HCT116 (cell line): Measurements from ENCODE around the gene ISM1. TPM values are rescaled to one million over a fixed set of nuclear protein-coding genes. Genes with fewer than 3 reads are reported as not detected.

Experiments used
- ATAC-seq: fragments of 200-7000 bp; cut with Tn5 transposase; 2 replicates; pipeline ENCODE4 v1.9.1; 2020; ENCODE audit warnings: mild to moderate bottlenecking, moderate library complexity
- BruUV-seq: library from RNA; stranded (reverse); fragments of 400-500 nt; replicated peaks from 2 replicates; lab custom pipeline; 2021; lab: Mats Ljungman, UMichigan
- CTCF ChIA-PET: fragments of 300-600 bp; sonication (Branson Sonifier 250); formaldehyde crosslinking; loops from one replicate; lab custom pipeline; 2021; ENCODE audit warnings: antibody characterized with exemption; lab: Charles Lee
- POLR2A ChIA-PET: fragments of 300-600, 350-600 bp; sonication (Branson Sonifier 250); formaldehyde crosslinking; loops from one replicate; lab custom pipeline; 2021; ENCODE audit warnings: antibody characterized with exemption; lab: Charles Lee
- RAD21 ChIA-PET, 2 experiments: fragments of 300-600 bp; sonication (Branson Sonifier 250); formaldehyde crosslinking; loops; one replicate each; lab custom pipeline; 2023; ENCODE audit warnings: low total read pairs in 2 of 2; ENCODE audit not compliant: uncharacterized antibody in 2 of 2, unreplicated experiment in 2 of 2, low non-redundant PET in 1 of 2; lab: Charles Lee
- DNase-seq: peaks from one replicate; pipeline ENCODE4 v3.0.0-alpha.2; 2010; ENCODE audit warnings: low read depth, low spot score
- H2AFZ ChIP-seq: fragments of 200-600 bp; shearing (Covaris generic), sonication (generic); 2 replicates; pipeline ENCODE4 v1.6.1; 2017; ENCODE audit warnings: low read depth, mixed run types, mixed read lengths, antibody characterized with exemption, low read length; ENCODE audit not compliant: poor library complexity, severe bottlenecking
- H3K27ac ChIP-seq: 2 replicates; pipeline ENCODE4 v1.5.1; 2012; ENCODE audit warnings: low read depth, low read length
- H3K27me3 ChIP-seq: fragments of 200-600 bp; sonication (generic); 2 replicates; pipeline ENCODE4 v1.6.1; 2016; ENCODE audit warnings: mixed run types, low read length, mixed read lengths; ENCODE audit not compliant: insufficient read depth
- H3K36me3 ChIP-seq, 2 experiments: fragments of 200-500 bp in 1 of 2; fragments of 200-600 bp in 1 of 2; sonication (Bioruptor generic) in 1 of 2; sonication (generic) in 1 of 2; 2 replicates each; pipeline versions ENCODE4 v1.5.1 to v1.6.1; 2014 to 2016; ENCODE audit warnings: low read length in 2 of 2, inconsistent platforms in 1 of 2, mixed read lengths in 1 of 2, mixed run types in 1 of 2; ENCODE audit not compliant: insufficient read depth in 2 of 2, control insufficient read depth in 1 of 2
- H3K4me1 ChIP-seq, 2 experiments: fragments of 200-600 bp in 1 of 2; sonication (generic) in 1 of 2; 2 replicates each; pipeline versions ENCODE4 v1.5.1 to v1.6.1; 2012 to 2017; ENCODE audit warnings: low read length in 2 of 2, inconsistent platforms in 1 of 2, mild to moderate bottlenecking in 1 of 2, mixed read lengths in 1 of 2, mixed run types in 1 of 2, moderate library complexity in 1 of 2; ENCODE audit not compliant: insufficient read depth in 2 of 2, control insufficient read depth in 1 of 2
- H3K4me2 ChIP-seq: fragments of 200-600 bp; sonication (generic); 2 replicates; pipeline ENCODE4 v1.6.1; 2017; ENCODE audit warnings: mixed run types, low read length, mixed read lengths
- H3K4me3 ChIP-seq, 2 experiments: fragments of 200-600 bp in 1 of 2; sonication (generic) in 1 of 2; replicated peaks in 1 of 2; 2 replicates each; pipeline ENCODE4 v1.5.1; 2011 to 2016; ENCODE audit warnings: low read length in 2 of 2, control low read depth in 1 of 2, low read depth in 1 of 2, mild to moderate bottlenecking in 1 of 2, mixed read lengths in 1 of 2, mixed run types in 1 of 2
- H3K79me2 ChIP-seq: fragments of 200-600 bp; sonication (generic); 2 replicates; pipeline ENCODE4 v1.6.1; 2017; ENCODE audit warnings: mild to moderate bottlenecking, mixed run types, low read length, moderate library complexity, mixed read lengths; ENCODE audit not compliant: insufficient read depth
- H3K9ac ChIP-seq: fragments of 200-600 bp; sonication (generic); 2 replicates; pipeline ENCODE4 v1.6.1; 2016; ENCODE audit warnings: low read length, mixed read lengths
- H3K9me2 ChIP-seq: fragments of 200-600 bp; sonication (generic), shearing (Covaris generic); 2 replicates; pipeline ENCODE4 v1.6.1; 2017; ENCODE audit warnings: mixed run types, mild to moderate bottlenecking, moderate library complexity; ENCODE audit not compliant: insufficient read depth
- H3K9me3 ChIP-seq, 2 experiments: fragments of 200-500 bp in 1 of 2; fragments of 200-600 bp in 1 of 2; sonication (Bioruptor generic) in 1 of 2; sonication (generic) in 1 of 2; 2 replicates each; pipeline ENCODE4 v1.6.1; 2014 to 2017; ENCODE audit warnings: low read length in 2 of 2, mixed read lengths in 2 of 2, inconsistent platforms in 1 of 2, low read depth in 1 of 2, mild to moderate bottlenecking in 1 of 2, mixed run types in 1 of 2, moderate library complexity in 1 of 2; ENCODE audit not compliant: control insufficient read depth in 1 of 2, insufficient read depth in 1 of 2
- H4K20me1 ChIP-seq: fragments of 200-600 bp; sonication (generic), shearing (Covaris generic); 2 replicates; pipeline ENCODE4 v1.6.1; 2017; ENCODE audit warnings: mixed run types, mild to moderate bottlenecking, moderate library complexity; ENCODE audit not compliant: insufficient read depth
- ELF1 ChIP-seq: IDR thresholded peaks from 2 replicates; pipeline ENCODE4 v1.6.1; 2012; ENCODE audit warnings: low read depth, borderline replicate concordance
- POLR2A ChIP-seq: IDR thresholded peaks from 2 replicates; pipeline ENCODE4 v1.7.0; 2011; ENCODE audit warnings: borderline replicate concordance; ENCODE audit not compliant: insufficient read depth, insufficient read length; ENCODE audit errors: extremely low read depth
- TCF7L2 ChIP-seq: IDR thresholded peaks from 2 replicates; pipeline ENCODE4 v1.7.0; 2011; ENCODE audit warnings: borderline replicate concordance, inconsistent platforms; ENCODE audit not compliant: insufficient read depth, insufficient read length; ENCODE audit errors: extremely low read depth
- intact Hi-C: fragments of 100-400 bp; cut with micrococcal nuclease; formaldehyde crosslinking; loops from 2 replicates; pipeline ENCODE4 v1.10.0; 2022
- total RNA-seq: library from RNA; stranded (reverse); gene quantifications from one replicate; pipeline ENCODE4 v1.2.1, GENCODE V29; 2021; ENCODE audit not compliant: unreplicated experiment
- TF ChIP-seq, protein P1 (sequence below): IDR thresholded peaks from 2 replicates; pipeline ENCODE4 v1.6.1; 2012
- TF ChIP-seq, protein P2 (sequence below): IDR thresholded peaks from 2 replicates; pipeline ENCODE4 v1.6.1; 2011; ENCODE audit warnings: mild to moderate bottlenecking, low read length, moderate library complexity; ENCODE audit not compliant: insufficient replicate concordance; ENCODE audit errors: extremely low read depth

Gene ISM1
- total RNA-seq, 1 experiment from 2014 or later, result 0.37 TPM

DNA sequence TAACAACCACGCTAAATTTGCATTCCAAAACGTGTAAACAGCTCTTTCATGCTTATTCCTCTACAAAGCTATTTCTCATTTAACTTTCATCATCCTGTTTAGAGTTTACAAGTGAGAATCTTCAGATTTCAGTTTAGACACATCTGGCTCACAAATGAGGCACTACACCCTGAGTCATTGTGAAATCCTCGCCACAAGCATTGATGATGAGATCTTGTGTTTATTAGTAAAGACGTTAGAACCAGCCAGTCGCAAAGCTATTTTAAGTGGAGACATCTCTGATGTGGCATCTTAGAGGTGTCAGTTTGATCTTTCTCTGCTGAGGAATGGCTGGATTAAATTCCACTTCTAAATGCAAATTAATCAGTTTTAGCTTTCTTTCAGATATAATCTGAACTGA is 8.3 kb upstream of the ISM1 start:
- ChIA-PET RAD21 (no interaction called here), CTCF (no interaction called here), POLR2A (no interaction called here)
- Histone ChIP-seq H3K4me2 (no peak overlapping the region), H4K20me1 (no peaks in the 10 kb centered on the region), H3K27ac (no peak overlapping the region), H3K9me3 (no peaks in the 10 kb centered on the region), H3K79me2 (no peaks in the 10 kb centered on the region), H3K9ac (no peak overlapping the region), H3K4me3 (no peak overlapping the region), H3K4me1 (no peaks in the 10 kb centered on the region), H2AFZ (no peak overlapping the region), H3K36me3 (no peaks in the 10 kb centered on the region), H3K27me3 (peaks cover 35% of the 10 kb centered on the region), H3K9me2 (no peaks in the 10 kb centered on the region)
- no peak for DNase-seq
- no peak for TF ChIP-seq ELF1
- no peak for ATAC-seq
- BruUV-seq, result no TSS peak
- intact Hi-C loops, result no loop called here

DNA sequence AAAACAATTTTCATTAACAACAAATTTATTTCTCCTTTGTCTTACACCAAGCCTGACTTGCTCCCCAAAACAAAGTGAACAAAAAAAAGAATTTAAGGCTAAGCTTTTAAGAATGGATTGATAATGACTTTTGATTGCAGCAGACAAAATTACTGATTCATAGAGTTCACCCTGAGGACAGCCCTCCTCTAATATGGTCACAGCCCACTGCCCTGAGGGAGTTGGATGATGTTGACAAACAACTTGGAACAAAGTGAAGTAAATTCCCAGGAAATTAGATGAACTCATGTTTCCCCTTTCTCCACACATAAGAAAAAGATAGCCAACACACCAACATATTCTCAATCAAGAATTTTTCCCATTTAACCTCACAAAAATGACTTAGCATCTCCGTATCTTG is 7.7 kb upstream of the ISM1 start:
- POLR2A ChIA-PET, result no interaction called here

More for the DNA sequence above, 7.7 kb upstream of the ISM1 start:
- Histone ChIP-seq H2AFZ (no peak overlapping the region), H3K9me3 (no peaks in the 10 kb centered on the region), H3K4me1 (no peaks in the 10 kb centered on the region), H3K27me3 (peaks cover 40% of the 10 kb centered on the region)
- DNase-seq, result no peak
- no peak for ATAC-seq
- CTCF ChIA-PET, result no interaction called here
- TF ChIP-seq TCF7L2 (no peak), POLR2A (no peak)
- TF ChIP-seq, protein P1, sequence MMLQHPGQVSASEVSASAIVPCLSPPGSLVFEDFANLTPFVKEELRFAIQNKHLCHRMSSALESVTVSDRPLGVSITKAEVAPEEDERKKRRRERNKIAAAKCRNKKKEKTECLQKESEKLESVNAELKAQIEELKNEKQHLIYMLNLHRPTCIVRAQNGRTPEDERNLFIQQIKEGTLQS, result no peak
- TF ChIP-seq, protein P2, sequence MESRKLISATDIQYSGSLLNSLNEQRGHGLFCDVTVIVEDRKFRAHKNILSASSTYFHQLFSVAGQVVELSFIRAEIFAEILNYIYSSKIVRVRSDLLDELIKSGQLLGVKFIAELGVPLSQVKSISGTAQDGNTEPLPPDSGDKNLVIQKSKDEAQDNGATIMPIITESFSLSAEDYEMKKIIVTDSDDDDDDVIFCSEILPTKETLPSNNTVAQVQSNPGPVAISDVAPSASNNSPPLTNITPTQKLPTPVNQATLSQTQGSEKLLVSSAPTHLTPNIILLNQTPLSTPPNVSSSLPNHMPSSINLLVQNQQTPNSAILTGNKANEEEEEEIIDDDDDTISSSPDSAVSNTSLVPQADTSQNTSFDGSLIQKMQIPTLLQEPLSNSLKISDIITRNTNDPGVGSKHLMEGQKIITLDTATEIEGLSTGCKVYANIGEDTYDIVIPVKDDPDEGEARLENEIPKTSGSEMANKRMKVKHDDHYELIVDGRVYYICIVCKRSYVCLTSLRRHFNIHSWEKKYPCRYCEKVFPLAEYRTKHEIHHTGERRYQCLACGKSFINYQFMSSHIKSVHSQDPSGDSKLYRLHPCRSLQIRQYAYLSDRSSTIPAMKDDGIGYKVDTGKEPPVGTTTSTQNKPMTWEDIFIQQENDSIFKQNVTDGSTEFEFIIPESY, result no peak
- TF ChIP-seq, all 23 proteins: peak for 0
- RAD21 ChIA-PET, result no interaction called here
- Histone ChIP-seq H3K79me2 (no peaks in the 10 kb centered on the region), H3K27ac (no peak overlapping the region), H3K9ac (no peak overlapping the region), H3K9me2 (no peaks in the 10 kb centered on the region), H3K4me2 (no peak overlapping the region), H4K20me1 (no peaks in the 10 kb centered on the region), H3K4me3 (no peak overlapping the region), H3K36me3 (no peaks in the 10 kb centered on the region)
- intact Hi-C loops, result no loop called here
- no TSS peak for BruUV-seq
